H1 (cell line): ENCODE measurements around the gene RELN. TPM values are rescaled to one million over a fixed set of nuclear protein-coding genes. Genes with fewer than 3 reads are reported as not detected.

Experiments used
- CTCF ChIA-PET: fragments of 300-600 bp; sonication (Branson Sonifier 250); formaldehyde crosslinking; loops from one replicate; lab custom pipeline; 2021; ENCODE audit not compliant: partially characterized antibody; lab: Charles Lee
- POLR2A ChIA-PET: fragments of 300-600 bp; sonication (Branson Sonifier 250); formaldehyde crosslinking; loops from one replicate; lab custom pipeline; 2021; ENCODE audit warnings: inconsistent platforms; ENCODE audit not compliant: partially characterized antibody; lab: Charles Lee
- DNase-seq, 2 experiments: peaks; one replicate each; pipeline versions ENCODE4 v3.0.0 to v3.0.0-alpha.2; 2010 to 2022; ENCODE audit warnings: low spot score in 2 of 2, low read depth in 1 of 2, mixed read lengths in 1 of 2
- FAIRE-seq: peaks from 2 replicates; lab custom pipeline; 2011; peaks lifted over from hg19 to GRCh38; lab: Jason Lieb, UNC
- H2AFZ ChIP-seq: 2 replicates; pipeline ENCODE4 v1.8.1; 2012; ENCODE audit warnings: low read length, inconsistent platforms
- H2AK5ac ChIP-seq: 2 replicates; pipeline ENCODE4 v1.6.1; 2013; ENCODE audit warnings: low read depth, low read length
- H2BK120ac ChIP-seq: replicated peaks from 2 replicates; pipeline ENCODE3; 2013; ENCODE audit warnings: low read depth, low read length, inconsistent platforms
- H2BK12ac ChIP-seq: 2 replicates; pipeline ENCODE4 v1.6.1; 2013; ENCODE audit warnings: low read depth, low read length
- H2BK15ac ChIP-seq: 2 replicates; pipeline ENCODE4 v1.6.1; 2013; ENCODE audit warnings: low read length
- H2BK20ac ChIP-seq: 2 replicates; pipeline ENCODE4 v1.6.1; 2013; ENCODE audit warnings: low read length
- H2BK5ac ChIP-seq: 2 replicates; pipeline ENCODE4 v1.6.1; 2013; ENCODE audit warnings: low read depth, low read length
- H3K14ac ChIP-seq: 2 replicates; pipeline ENCODE4 v1.6.1; 2013; ENCODE audit warnings: inconsistent platforms; ENCODE audit not compliant: insufficient read length
- H3K18ac ChIP-seq: 2 replicates; pipeline ENCODE4 v1.6.1; 2013; ENCODE audit warnings: low read length; ENCODE audit errors: extremely low read depth
- H3K23ac ChIP-seq: 2 replicates; pipeline ENCODE4 v1.6.1; 2013; ENCODE audit warnings: inconsistent platforms; ENCODE audit not compliant: insufficient read length
- H3K23me2 ChIP-seq: 2 replicates; pipeline ENCODE4 v1.6.1; 2013; ENCODE audit warnings: low read depth, low read length
- H3K27ac ChIP-seq: 2 replicates; pipeline ENCODE4 v1.6.1; 2011; ENCODE audit warnings: low read depth, low read length, inconsistent platforms
- H3K27me3 ChIP-seq, 4 experiments: replicated peaks in 1 of 4; 1 replicate in 1 of 4; 2 replicates in 3 of 4; pipeline versions ENCODE4 v1.6.1 to v1.8.1; 2011 to 2013; ENCODE audit warnings: low read length in 3 of 4, mild to moderate bottlenecking in 3 of 4, inconsistent platforms in 2 of 4, mixed read lengths in 2 of 4, moderate library complexity in 1 of 4; ENCODE audit not compliant: control insufficient read depth in 3 of 4, insufficient read depth in 3 of 4; ENCODE audit errors: extremely low read depth in 1 of 4
- H3K36me3 ChIP-seq, 4 experiments: 2 replicates each; pipeline versions ENCODE4 v1.6.1 to v1.8.1; 2011 to 2013; ENCODE audit warnings: mild to moderate bottlenecking in 4 of 4, low read length in 3 of 4, moderate library complexity in 2 of 4, control low read depth in 1 of 4, inconsistent platforms in 1 of 4; ENCODE audit not compliant: insufficient read depth in 4 of 4, control insufficient read depth in 2 of 4
- H3K4ac ChIP-seq: replicated peaks from 2 replicates; pipeline ENCODE3; 2013; ENCODE audit warnings: low read length, low read depth, mixed read lengths, inconsistent platforms; ENCODE audit not compliant: insufficient read length
- H3K4me1 ChIP-seq, 4 experiments: replicated peaks in 1 of 4; 1 replicate in 1 of 4; 2 replicates in 3 of 4; pipeline versions ENCODE4 v1.6.1 to v1.8.1; 2011 to 2013; ENCODE audit warnings: low read length in 3 of 4, inconsistent platforms in 2 of 4, mixed read lengths in 1 of 4; ENCODE audit not compliant: insufficient read depth in 4 of 4, control insufficient read depth in 3 of 4
- H3K4me2 ChIP-seq, 2 experiments: 2 replicates each; pipeline versions ENCODE4 v1.6.1 to v1.8.1; 2011 to 2013; ENCODE audit warnings: low read depth in 2 of 2, low read length in 2 of 2, control low read depth in 1 of 2, inconsistent platforms in 1 of 2, mild to moderate bottlenecking in 1 of 2; ENCODE audit not compliant: insufficient read depth in 1 of 2
- H3K4me3 ChIP-seq, 4 experiments: fragments of 200-600, 300-600 bp in 1 of 4; sonication (generic), shearing (Covaris generic), sonication (Bioruptor Twin) in 1 of 4; 2 replicates each; pipeline versions ENCODE4 v1.5.1 to v1.8.1; 2011 to 2016; ENCODE audit warnings: low read length in 4 of 4, low read depth in 3 of 4, control low read depth in 2 of 4, inconsistent platforms in 2 of 4, mild to moderate bottlenecking in 2 of 4, mixed read lengths in 1 of 4, moderate library complexity in 1 of 4; ENCODE audit not compliant: insufficient read depth in 2 of 4; ENCODE audit errors: extremely low read depth in 1 of 4
- H3K56ac ChIP-seq: replicated peaks from 2 replicates; pipeline ENCODE3; 2013; ENCODE audit warnings: low read depth, mild to moderate bottlenecking, mixed read lengths, low read length, inconsistent platforms; ENCODE audit not compliant: insufficient read length
- H3K79me1 ChIP-seq: 2 replicates; pipeline ENCODE4 v1.6.1; 2013; ENCODE audit warnings: low read depth, low read length, control low read depth
- H3K79me2 ChIP-seq, 2 experiments: 2 replicates each; pipeline versions ENCODE4 v1.6.1 to v1.8.1; 2012 to 2013; ENCODE audit warnings: low read length in 2 of 2, mild to moderate bottlenecking in 2 of 2, inconsistent platforms in 1 of 2; ENCODE audit not compliant: insufficient read depth in 2 of 2, control insufficient read depth in 1 of 2
- H3K9ac ChIP-seq, 4 experiments: replicated peaks in 1 of 4; 1 replicate in 1 of 4; 2 replicates in 3 of 4; pipeline versions ENCODE4 v1.6.1 to v1.8.1; 2011 to 2013; ENCODE audit warnings: low read depth in 3 of 4, low read length in 3 of 4, control low read depth in 2 of 4, mild to moderate bottlenecking in 2 of 4, moderate library complexity in 2 of 4, inconsistent platforms in 1 of 4; ENCODE audit errors: extremely low read depth in 1 of 4
- H3K9me3 ChIP-seq, 2 experiments: 2 replicates each; pipeline versions ENCODE4 v1.6.1 to v1.8.1; 2012 to 2013; ENCODE audit warnings: mild to moderate bottlenecking in 2 of 2, moderate library complexity in 2 of 2, control low read depth in 1 of 2, inconsistent platforms in 1 of 2, low read depth in 1 of 2, low read length in 1 of 2, mixed read lengths in 1 of 2; ENCODE audit not compliant: insufficient read depth in 2 of 2
- H4K20me1 ChIP-seq, 2 experiments: replicated peaks in 1 of 2; 2 replicates each; pipeline versions ENCODE3 to v1.8.1; 2011 to 2013; ENCODE audit warnings: inconsistent platforms in 2 of 2, low read length in 2 of 2, mild to moderate bottlenecking in 1 of 2; ENCODE audit not compliant: insufficient read depth in 2 of 2, control insufficient read depth in 1 of 2
- H4K5ac ChIP-seq: 2 replicates; pipeline ENCODE4 v1.6.1; 2013; ENCODE audit warnings: low read length, low read depth, mixed read lengths, inconsistent platforms; ENCODE audit not compliant: insufficient read length
- H4K8ac ChIP-seq: 2 replicates; pipeline ENCODE4 v1.8.0; 2013; ENCODE audit warnings: mild to moderate bottlenecking, moderate library complexity, low read length, inconsistent platforms; ENCODE audit not compliant: insufficient read depth; ENCODE audit errors: extremely low read depth
- H4K91ac ChIP-seq: replicated peaks from 2 replicates; pipeline ENCODE3; 2013; ENCODE audit warnings: low read length, mixed read lengths, inconsistent platforms; ENCODE audit not compliant: insufficient read length
- BACH1 ChIP-seq: IDR thresholded peaks from 2 replicates; pipeline ENCODE4 v1.6.1; 2012; ENCODE audit warnings: low read length, improper control_type of control experiment
- CBX8 ChIP-seq: fragments of 300-800, 300-1000 bp; sonication (generic); IDR thresholded peaks from 2 replicates; pipeline ENCODE4 v1.7.1; 2016; ENCODE audit warnings: low read depth, low read length, borderline replicate concordance
- CEBPB ChIP-seq: IDR thresholded peaks from 2 replicates; pipeline ENCODE4 v1.6.1; 2012; ENCODE audit warnings: low read depth, low read length
- GTF2F1 ChIP-seq: IDR thresholded peaks from 2 replicates; pipeline ENCODE4 v1.6.1; 2012; ENCODE audit warnings: low read depth, low read length, improper control_type of control experiment, borderline replicate concordance
- JUN ChIP-seq: IDR thresholded peaks from 2 replicates; pipeline ENCODE4 v1.6.1; 2011; ENCODE audit warnings: low read depth, mild to moderate bottlenecking, improper control_type of control experiment, low read length
- KDM4A ChIP-seq: IDR thresholded peaks from one replicate; pipeline ENCODE4 v1.7.1; 2012; ENCODE audit warnings: low read depth, mild to moderate bottlenecking, moderate library complexity, low read length, inconsistent platforms; ENCODE audit not compliant: severe bottlenecking
- RAD21 ChIP-seq, 2 experiments: IDR thresholded peaks in 1 of 2; conservative IDR thresholded peaks in 1 of 2; 2 replicates each; pipeline ENCODE4 v1.6.1; 2011; ENCODE audit warnings: low read depth in 2 of 2, low read length in 2 of 2, improper control_type of control experiment in 1 of 2, inconsistent platforms in 1 of 2, mild to moderate bottlenecking in 1 of 2, moderate library complexity in 1 of 2
- RNF2 ChIP-seq: fragments of 200-900, 300-1000 bp; sonication (generic); IDR thresholded peaks from 2 replicates; pipeline ENCODE4 v1.7.1; 2016; ENCODE audit warnings: borderline replicate concordance, low read depth, mild to moderate bottlenecking, antibody characterized with exemption, low read length; ENCODE audit not compliant: poor library complexity, severe bottlenecking; ENCODE audit errors: missing control alignments
- WGBS, 2 experiments: shearing (Covaris generic) in 1 of 2; methylation state at CpG; one replicate each; pipeline versions ENCODE4 v1.1.6 to v1.1.7; 2013 to 2015; ENCODE audit warnings: low lambda C conversion rate in 2 of 2, mixed read lengths in 2 of 2, inconsistent platforms in 1 of 2, low coverage in 1 of 2, missing lambda C conversion rate in 1 of 2; ENCODE audit not compliant: insufficient replicate concordance in 2 of 2, insufficient coverage in 1 of 2, insufficient read length in 1 of 2; ENCODE audit errors: extremely low coverage in 1 of 2, missing lambda C conversion rate in 1 of 2; 5-methylcytosine and 5-hydroxymethylcytosine counted together
- polyA plus RNA-seq, 7 experiments: library from polyadenylated mRNA; depleted of rRNA in 3 of 7; stranded (reverse) in 5 of 7; unstranded in 2 of 7; fragments of >200 nt in 5 of 7; fragments of 200-250 nt in 2 of 7; gene quantifications; 1 replicate in 5 of 7; 2 replicates in 1 of 7; 4 replicates in 1 of 7; pipeline versions ENCODE4 v1.2.1 to v1.2.3, GENCODE V29; 2011 to 2013; ENCODE audit warnings: missing spikeins in 2 of 7, mixed read lengths in 2 of 7
- total RNA-seq: library from RNA; stranded (reverse); fragmentation: NEBNext Ultra II Directional; extraction: Animal tissue kit (Norgen Biotek cat#: 25700); gene quantifications from 2 replicates; pipeline ENCODE4 v1.2.1, GENCODE V29; 2021
- TF ChIP-seq, protein P1 (sequence below): IDR thresholded peaks from 2 replicates; pipeline ENCODE4 v1.6.1; 2012; ENCODE audit warnings: inconsistent platforms

The RELN gene
- total and polyA plus RNA-seq, 2 of the 8 experiments (the other 6 are each of a cell fraction or from before 2014, with no cell fraction given) = 0.03 to 0.07 TPM

DNA sequence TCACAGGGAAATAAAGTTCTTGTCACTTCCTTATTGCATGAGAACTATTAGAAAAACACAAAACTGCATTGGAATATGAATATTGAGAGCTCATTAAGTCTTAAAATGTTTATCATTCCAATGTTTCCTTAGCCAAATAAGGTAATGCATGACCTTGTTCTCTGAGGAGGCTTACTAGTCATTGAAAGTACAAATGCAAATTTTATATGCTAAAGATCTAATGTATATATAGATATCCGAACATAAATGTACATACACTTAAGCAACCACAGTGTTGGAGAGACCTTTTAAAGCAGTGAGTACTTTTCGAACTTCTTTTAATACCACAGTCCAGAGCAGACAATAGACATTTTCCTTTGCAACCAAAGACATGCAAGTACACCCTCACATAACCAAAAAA is 96.1 kb downstream of the RELN start:
- Histone ChIP-seq H4K20me1 (no peaks in the 10 kb centered on the region), H3K4me3 (no peak overlapping the region), H3K9me3 (no peaks in the 10 kb centered on the region), H4K8ac (no peak overlapping the region), H2BK15ac (no peak overlapping the region), H2BK120ac (no peak overlapping the region), H2AK5ac (no peak overlapping the region), H2BK5ac (no peak overlapping the region), H3K4me2 (no peak overlapping the region), H3K27ac (no peak overlapping the region), H3K23me2 (no peaks in the 10 kb centered on the region; the same call in 1 of the 2 replicates), H3K18ac (no peak overlapping the region), H3K56ac (no peak overlapping the region), H4K5ac (no peak overlapping the region), H3K36me3 (no peaks in the 10 kb centered on the region), H3K79me1 (no peaks in the 10 kb centered on the region), H2BK12ac (no peak overlapping the region), H3K23ac (no peak overlapping the region), H3K9ac (no peak overlapping the region), H3K79me2 (no peaks in the 10 kb centered on the region), H4K91ac (no peak overlapping the region), H3K4me1 (no peaks in the 10 kb centered on the region), H3K4ac (no peak overlapping the region), H2AFZ (no peak overlapping the region), H2BK20ac (no peak overlapping the region), H3K14ac (no peak overlapping the region), H3K27me3 (no peaks in the 10 kb centered on the region)
- WGBS, 2 experiments = 85% methylated on average over 2 of the region's 2 CpGs; no CpG with 5 or more reads in 1 of the 2 experiments
- POLR2A ChIA-PET = no interaction called here
- FAIRE-seq = no peak
- TF ChIP-seq RAD21 (IDR thresholded peaks at IDR 0.05 in 1 of 2, conservative IDR thresholded peaks at IDR 0.05 in 1 of 2; ENCODE audit: low read depth in 2 of 2, low read length in 2 of 2) (no peak), CEBPB (no peak), GTF2F1 (no peak), JUN (no peak), BACH1 (no peak), RNF2 (no peak), KDM4A (no peak), CBX8 (no peak)
- TF ChIP-seq, protein P1, sequence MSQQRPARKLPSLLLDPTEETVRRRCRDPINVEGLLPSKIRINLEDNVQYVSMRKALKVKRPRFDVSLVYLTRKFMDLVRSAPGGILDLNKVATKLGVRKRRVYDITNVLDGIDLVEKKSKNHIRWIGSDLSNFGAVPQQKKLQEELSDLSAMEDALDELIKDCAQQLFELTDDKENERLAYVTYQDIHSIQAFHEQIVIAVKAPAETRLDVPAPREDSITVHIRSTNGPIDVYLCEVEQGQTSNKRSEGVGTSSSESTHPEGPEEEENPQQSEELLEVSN = no peak
- DNase-seq = no peak
- CTCF ChIA-PET = no interaction called here
